Effector memory CD4-positive, alpha-beta T cell (primary cell): ENCODE measurements around the gene PDE4B.
"Not testable (repeated sequence)": the region's sequence is repeated elsewhere in the genome, so short reads cannot be mapped to it uniquely, and the experiment has no call there.

Source experiments
- DNase-seq, 3 donors: peaks; one replicate each; pipeline ENCODE4 v3.0.0-alpha.2; 2020
- H3K27ac ChIP-seq: 2 replicates; pipeline ENCODE4 v1.7.0; 2013; ENCODE audit warnings: mild to moderate bottlenecking, low read length, moderate library complexity; ENCODE audit not compliant: insufficient read depth, poor library complexity, severe bottlenecking
- H3K27me3 ChIP-seq: replicated peaks from 2 replicates; pipeline ENCODE4 v1.7.0; 2013; ENCODE audit warnings: mild to moderate bottlenecking, low read length; ENCODE audit not compliant: insufficient read depth, control insufficient read depth, poor library complexity, severe bottlenecking
- H3K36me3 ChIP-seq: 2 replicates; pipeline ENCODE4 v1.7.0; 2013; ENCODE audit warnings: mild to moderate bottlenecking, low read length, moderate library complexity; ENCODE audit not compliant: control insufficient read depth, insufficient read depth
- H3K4me1 ChIP-seq: 2 replicates; pipeline ENCODE4 v1.7.0; 2013; ENCODE audit warnings: low read length, mild to moderate bottlenecking; ENCODE audit not compliant: control insufficient read depth, insufficient read depth, poor library complexity, severe bottlenecking
- H3K4me3 ChIP-seq: 2 replicates; pipeline ENCODE4 v1.7.0; 2013; ENCODE audit warnings: low read length, low read depth, mild to moderate bottlenecking; ENCODE audit not compliant: insufficient read depth, poor library complexity, severe bottlenecking
- H3K9me3 ChIP-seq: 2 replicates; pipeline ENCODE4 v1.7.0; 2013; ENCODE audit warnings: mild to moderate bottlenecking, low read length, moderate library complexity; ENCODE audit not compliant: control insufficient read depth

PDE4B gene

DNA sequence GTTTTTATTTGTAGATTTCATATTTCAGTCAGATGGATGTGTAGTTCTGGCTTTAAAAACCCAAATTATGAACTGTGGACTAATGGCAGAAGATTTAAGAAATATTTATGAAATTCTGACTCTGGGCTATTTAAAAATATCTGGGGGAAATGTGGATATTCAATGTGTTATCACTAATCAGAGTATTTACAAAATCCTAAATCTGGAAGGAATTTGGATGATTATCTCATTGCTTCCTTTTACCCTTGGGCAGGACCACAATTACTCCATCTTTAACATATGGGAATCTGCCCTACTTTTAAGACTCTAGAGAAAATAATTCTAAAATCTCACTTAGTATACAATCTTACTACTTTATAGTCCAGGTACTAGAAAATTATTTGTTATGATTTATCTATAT, 203.2 kb downstream of the PDE4B start:
- no peak overlapping the region for H3K4me3 ChIP-seq
- H3K9me3 ChIP-seq = no peaks in the 10 kb centered on the region
- H3K4me1 ChIP-seq = no peaks in the 10 kb centered on the region
- H3K27me3 ChIP-seq = no peaks in the 10 kb centered on the region
- no peak for DNase-seq
- H3K36me3 ChIP-seq = no peaks in the 10 kb centered on the region
- no peak overlapping the region for H3K27ac ChIP-seq

DNA sequence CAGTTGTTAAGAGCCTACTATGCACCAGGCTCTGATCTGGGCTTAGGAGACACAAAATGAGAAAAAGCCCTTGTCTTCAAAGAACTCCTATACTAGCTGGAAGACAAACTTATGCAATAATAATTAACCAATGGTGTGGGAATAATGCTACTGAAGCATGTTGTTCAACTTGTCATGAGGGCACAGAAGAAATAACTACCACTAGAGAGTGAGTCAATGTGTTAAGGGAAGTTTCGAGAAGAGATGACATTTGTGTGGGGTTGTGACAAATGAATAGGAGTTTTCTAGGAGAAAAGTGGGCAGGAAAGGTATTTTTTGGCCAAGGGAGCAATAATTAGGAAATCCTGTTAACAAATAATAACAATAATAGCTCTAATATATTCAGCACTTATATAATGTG, 205.0 kb downstream of the PDE4B start:
- Histone ChIP-seq H3K36me3 (no peaks in the 10 kb centered on the region), H3K4me1 (no peaks in the 10 kb centered on the region), H3K27me3 (no peaks in the 10 kb centered on the region), H3K9me3 (no peaks in the 10 kb centered on the region), H3K4me3 (no peak overlapping the region), H3K27ac (no peak overlapping the region)
- no peak for DNase-seq

DNA sequence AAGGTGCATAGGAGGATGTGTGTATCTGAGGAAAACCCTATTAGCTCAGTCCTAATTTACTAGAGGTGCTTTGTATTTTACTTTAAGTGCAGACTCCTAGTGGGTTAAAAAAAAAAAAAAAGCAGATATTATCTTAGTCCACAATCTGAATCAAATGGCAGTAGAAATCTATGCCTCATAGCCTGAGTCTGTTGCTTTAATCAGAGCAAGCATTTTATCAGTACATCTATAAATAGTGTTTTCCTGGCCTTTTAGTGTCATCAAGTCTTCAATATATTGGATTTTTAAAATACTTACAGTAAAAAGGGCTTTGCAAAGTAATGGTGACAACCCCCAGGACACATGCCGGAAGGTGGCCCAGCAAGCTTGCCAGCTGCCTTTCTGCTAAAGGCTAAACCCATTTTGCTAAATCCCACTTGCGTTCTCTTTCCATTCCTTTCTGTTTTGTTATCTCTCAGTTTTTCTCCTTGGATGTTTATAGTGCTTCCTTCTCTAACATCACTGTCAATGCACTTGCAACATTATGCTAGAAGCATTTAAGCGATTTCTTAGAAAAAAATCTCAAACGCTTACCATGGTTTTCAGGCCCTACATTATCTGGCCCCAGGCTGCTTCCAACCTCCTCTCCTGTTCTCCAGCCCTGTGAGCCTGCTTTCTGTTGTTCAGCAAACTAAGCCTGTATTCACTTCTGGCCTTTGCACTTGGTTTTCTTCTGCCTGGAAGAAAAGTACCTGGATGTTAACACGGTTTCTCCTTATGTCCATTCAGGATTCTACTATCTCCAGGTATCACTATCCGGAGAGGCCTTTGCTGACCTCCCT, 206.3 kb downstream of the PDE4B start:
- no peaks in the 10 kb centered on the region for H3K9me3 ChIP-seq
- no peak for DNase-seq
- no peaks in the 10 kb centered on the region for H3K27me3 ChIP-seq
- H3K27ac ChIP-seq = no peak overlapping the region
- H3K36me3 ChIP-seq = no peaks in the 10 kb centered on the region
- no peaks in the 10 kb centered on the region for H3K4me1 ChIP-seq
- no peak overlapping the region for H3K4me3 ChIP-seq

DNA sequence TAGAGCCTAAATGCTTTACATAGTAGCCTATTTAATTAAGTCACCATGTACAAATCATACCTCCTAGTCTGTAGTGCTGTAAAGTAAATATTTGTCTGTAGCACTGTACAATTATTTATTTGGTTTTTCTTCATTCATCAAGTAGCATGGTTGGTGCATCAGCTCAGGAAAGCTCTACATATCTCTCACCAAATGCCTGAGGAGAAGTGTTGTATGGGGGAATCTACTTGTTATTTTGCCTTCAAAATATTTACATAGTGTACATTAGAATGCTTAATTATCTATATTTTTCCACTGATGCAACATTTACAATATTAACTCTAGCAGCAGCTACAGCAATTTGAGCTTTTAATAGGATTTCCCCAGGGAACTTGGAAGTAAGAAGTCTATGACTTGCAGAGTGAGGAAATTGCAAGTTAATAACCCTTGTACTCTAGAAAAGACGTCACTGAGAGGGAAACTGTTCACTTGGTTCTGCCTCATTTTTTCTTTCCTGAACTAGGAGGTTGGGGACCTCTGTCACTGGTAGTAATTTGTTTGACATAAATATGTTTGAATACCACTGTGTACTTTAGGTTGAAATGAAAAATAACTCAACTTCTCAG, 207.4 kb downstream of the PDE4B start:
- H3K36me3 ChIP-seq = no peaks in the 10 kb centered on the region
- H3K4me1 ChIP-seq = no peaks in the 10 kb centered on the region
- no peak overlapping the region for H3K4me3 ChIP-seq
- no peak overlapping the region for H3K27ac ChIP-seq
- DNase-seq = no peak
- no peaks in the 10 kb centered on the region for H3K9me3 ChIP-seq
- no peaks in the 10 kb centered on the region for H3K27me3 ChIP-seq

DNA sequence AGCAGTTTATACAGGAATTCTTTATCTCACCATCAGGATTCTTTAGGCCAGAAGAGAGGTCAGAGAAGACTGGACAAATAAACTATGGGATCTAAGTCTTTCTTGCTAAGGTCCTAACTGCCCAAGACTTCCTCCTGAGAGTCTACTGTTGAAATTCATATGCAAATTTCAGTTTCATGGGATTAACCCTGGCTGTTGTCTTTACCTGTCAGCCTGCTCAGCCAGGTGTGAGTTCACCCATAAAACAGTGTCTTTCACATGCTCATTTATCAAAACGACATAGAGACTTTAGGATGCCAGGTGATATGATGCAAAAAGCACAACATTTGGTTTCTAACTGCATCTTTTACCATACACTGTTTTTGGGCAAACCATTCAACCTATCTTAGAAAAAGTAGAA, 211.0 kb downstream of the PDE4B start:
- H3K27ac ChIP-seq = no peak overlapping the region

DNA sequence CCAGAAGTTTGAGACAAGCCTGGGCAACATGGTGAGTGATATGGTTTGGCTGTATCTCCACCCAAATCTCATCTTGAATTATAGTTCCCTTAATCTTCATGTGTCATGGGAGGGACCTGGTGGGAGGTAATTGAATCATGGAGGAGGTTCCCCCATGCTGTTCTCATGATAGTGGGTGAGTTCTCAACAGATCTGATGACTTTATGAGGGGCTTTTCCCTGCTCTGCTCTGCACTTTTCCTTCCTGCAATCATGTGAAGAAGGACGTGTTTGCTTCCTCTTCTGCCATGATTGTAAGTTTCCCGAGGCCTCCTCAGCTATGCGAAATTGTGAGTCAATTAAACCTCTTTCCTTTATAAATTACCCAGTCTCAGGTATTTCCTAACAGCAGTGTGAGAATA, 213.8 kb downstream of the PDE4B start:
- not testable (repeated sequence) for H3K4me1 ChIP-seq, H3K4me3 ChIP-seq, H3K27ac ChIP-seq, DNase-seq, H3K9me3 ChIP-seq, H3K36me3 ChIP-seq, H3K27me3 ChIP-seq

More for the DNA sequence above, 211.0 kb downstream of the PDE4B start:
- H3K36me3 ChIP-seq = no peaks in the 10 kb centered on the region
- H3K4me1 ChIP-seq = no peaks in the 10 kb centered on the region
- H3K27me3 ChIP-seq = no peaks in the 10 kb centered on the region
- no peak overlapping the region for H3K4me3 ChIP-seq
- H3K9me3 ChIP-seq = no peaks in the 10 kb centered on the region
- DNase-seq = no peak

DNA sequence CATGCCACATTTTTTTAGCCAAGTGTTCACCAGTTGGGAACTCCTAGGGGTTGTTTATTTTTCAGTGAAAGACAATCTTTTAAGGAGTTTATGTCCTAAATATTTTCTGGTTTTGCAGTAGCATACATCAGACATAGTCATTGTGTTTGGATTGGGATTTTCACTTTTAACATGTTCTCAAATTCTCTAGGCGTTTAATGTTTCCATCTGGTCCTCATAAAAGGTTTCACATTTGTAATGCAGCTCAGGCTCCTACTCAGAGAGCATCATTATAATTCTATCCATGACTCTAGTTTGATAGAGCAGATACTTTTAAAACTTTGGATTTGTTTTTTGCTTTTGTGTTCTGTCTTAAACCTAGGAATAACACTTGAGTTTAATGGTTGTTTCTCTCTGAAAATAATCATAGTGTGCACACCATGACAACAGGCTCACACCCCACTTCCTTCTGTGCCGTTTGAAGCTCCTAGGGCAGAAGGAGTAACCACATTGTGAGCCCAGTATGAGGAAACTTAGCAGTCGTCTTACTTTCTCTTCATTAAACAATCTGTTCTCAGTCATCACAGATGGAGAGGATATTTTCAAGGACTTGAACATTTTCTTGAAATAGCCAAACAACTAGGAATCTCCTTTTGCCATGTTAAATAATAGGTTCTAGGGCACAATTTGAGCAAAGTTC, 219.6 kb downstream of the PDE4B start:
- H3K27me3 ChIP-seq = no peaks in the 10 kb centered on the region
- DNase-seq = no peak

DNA sequence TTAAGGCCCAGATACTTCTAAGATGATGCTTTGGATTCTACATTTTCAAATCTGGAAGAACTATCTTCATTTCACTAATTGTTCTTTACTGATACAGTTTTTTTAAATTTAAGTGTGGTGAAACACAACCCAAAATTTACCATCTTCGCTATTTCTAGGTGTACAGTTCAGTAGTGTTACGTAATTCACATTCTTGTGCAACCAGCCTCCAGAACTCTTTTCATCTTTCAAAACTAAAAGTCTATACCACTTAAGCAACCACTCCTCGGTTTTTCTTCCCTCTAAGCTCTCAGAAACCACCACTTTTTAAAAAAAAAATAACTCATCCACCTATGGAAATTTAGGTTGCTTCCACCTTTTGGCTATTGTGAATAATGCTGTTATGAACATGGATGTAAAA, 220.7 kb downstream of the PDE4B start:
- no peaks in the 10 kb centered on the region for H3K9me3 ChIP-seq
- no peaks in the 10 kb centered on the region for H3K4me1 ChIP-seq
- H3K36me3 ChIP-seq = no peaks in the 10 kb centered on the region
- H3K27me3 ChIP-seq = no peaks in the 10 kb centered on the region
- no peak overlapping the region for H3K4me3 ChIP-seq
- H3K27ac ChIP-seq = no peak overlapping the region
- no peak for DNase-seq

More for the DNA sequence above, 219.6 kb downstream of the PDE4B start:
- Histone ChIP-seq H3K27ac (no peak overlapping the region), H3K4me3 (no peak overlapping the region), H3K36me3 (no peaks in the 10 kb centered on the region), H3K9me3 (no peaks in the 10 kb centered on the region), H3K4me1 (no peaks in the 10 kb centered on the region)

DNA sequence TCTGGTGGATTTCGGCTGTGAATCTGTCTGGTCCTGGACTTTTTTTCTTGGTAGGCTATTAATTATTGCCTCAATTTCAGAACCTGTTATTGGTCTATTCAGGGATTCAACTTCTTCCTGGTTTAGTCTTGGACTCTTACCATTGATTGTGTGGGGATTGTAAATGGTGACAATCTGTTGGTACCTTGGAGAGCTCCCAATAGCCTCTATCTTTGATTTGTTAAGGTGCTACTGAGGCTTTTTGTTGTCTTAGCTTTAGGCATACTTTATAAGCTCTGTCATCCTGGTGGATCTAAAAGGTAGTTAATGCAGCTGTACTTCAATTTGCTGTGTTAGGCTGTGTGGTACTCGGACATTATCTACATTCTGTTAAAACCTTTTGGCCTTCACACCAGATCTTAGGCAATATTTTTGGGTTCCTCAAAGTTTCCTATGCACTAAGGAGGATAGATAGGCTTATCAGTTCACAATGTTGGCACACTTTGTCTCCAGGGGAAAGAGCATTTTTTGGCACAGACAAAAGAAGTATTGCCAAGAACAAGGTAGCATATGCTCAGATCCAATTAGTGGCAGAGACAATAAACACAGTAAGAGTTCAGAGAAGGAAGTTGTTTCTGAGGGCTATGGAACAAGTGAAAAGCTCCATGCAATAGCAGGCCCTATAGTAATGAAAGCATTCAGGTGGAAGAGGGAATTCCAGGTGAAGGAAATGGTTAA, 230.4 kb downstream of the PDE4B start:
- H3K27ac ChIP-seq = no peak overlapping the region
- H3K9me3 ChIP-seq = no peaks in the 10 kb centered on the region
- no peak overlapping the region for H3K4me3 ChIP-seq
- DNase-seq = no peak
- H3K27me3 ChIP-seq = no peaks in the 10 kb centered on the region
- H3K4me1 ChIP-seq = no peaks in the 10 kb centered on the region
- H3K36me3 ChIP-seq = no peaks in the 10 kb centered on the region
